Ishikawa (cell line): ENCODE data around the gene TAP1.

Experiments used
- CEBPB ChIP-seq: IDR thresholded peaks from 2 replicates; pipeline ENCODE4 v1.6.1; 2012
- CREB1 ChIP-seq: IDR thresholded peaks from 2 replicates; pipeline ENCODE4 v1.6.1; 2012; ENCODE audit warnings: low read depth
- EGR1 ChIP-seq: IDR thresholded peaks from 2 replicates; pipeline ENCODE4 v1.6.1; 2012
- EP300 ChIP-seq: IDR thresholded peaks from 2 replicates; pipeline ENCODE4 v1.6.1; 2012; ENCODE audit warnings: borderline replicate concordance
- FOXM1 ChIP-seq: IDR thresholded peaks from 2 replicates; pipeline ENCODE4 v1.6.1; 2012; ENCODE audit warnings: low read depth, borderline replicate concordance
- NFIC ChIP-seq: IDR thresholded peaks from 2 replicates; pipeline ENCODE4 v1.6.1; 2012
- RAD21 ChIP-seq: IDR thresholded peaks from 2 replicates; pipeline ENCODE4 v1.6.1; 2012; ENCODE audit warnings: low read depth
- TAF1 ChIP-seq: IDR thresholded peaks from 2 replicates; pipeline ENCODE4 v1.6.1; 2012; ENCODE audit warnings: low read depth, mild to moderate bottlenecking
- TCF12 ChIP-seq: IDR thresholded peaks from 2 replicates; pipeline ENCODE4 v1.6.1; 2012; ENCODE audit warnings: low read depth
- TEAD4 ChIP-seq: IDR thresholded peaks from 2 replicates; pipeline ENCODE4 v1.6.1; 2012
- YY1 ChIP-seq: IDR thresholded peaks from 2 replicates; pipeline ENCODE4 v1.6.1; 2012; ENCODE audit warnings: low read depth
- ZBTB7A ChIP-seq: IDR thresholded peaks from 2 replicates; pipeline ENCODE4 v1.6.1; 2012; ENCODE audit warnings: low read depth
- TF ChIP-seq, protein P1 (sequence below): IDR thresholded peaks from 2 replicates; pipeline ENCODE4 v1.6.1; 2012
- TF ChIP-seq, protein P2 (sequence below): IDR thresholded peaks from 2 replicates; pipeline ENCODE4 v1.6.1; 2012; ENCODE audit warnings: low read depth, mild to moderate bottlenecking
- TF ChIP-seq, protein P3 (sequence below): IDR thresholded peaks from 2 replicates; pipeline ENCODE4 v1.6.1; 2012

TAP1 gene, protein sequence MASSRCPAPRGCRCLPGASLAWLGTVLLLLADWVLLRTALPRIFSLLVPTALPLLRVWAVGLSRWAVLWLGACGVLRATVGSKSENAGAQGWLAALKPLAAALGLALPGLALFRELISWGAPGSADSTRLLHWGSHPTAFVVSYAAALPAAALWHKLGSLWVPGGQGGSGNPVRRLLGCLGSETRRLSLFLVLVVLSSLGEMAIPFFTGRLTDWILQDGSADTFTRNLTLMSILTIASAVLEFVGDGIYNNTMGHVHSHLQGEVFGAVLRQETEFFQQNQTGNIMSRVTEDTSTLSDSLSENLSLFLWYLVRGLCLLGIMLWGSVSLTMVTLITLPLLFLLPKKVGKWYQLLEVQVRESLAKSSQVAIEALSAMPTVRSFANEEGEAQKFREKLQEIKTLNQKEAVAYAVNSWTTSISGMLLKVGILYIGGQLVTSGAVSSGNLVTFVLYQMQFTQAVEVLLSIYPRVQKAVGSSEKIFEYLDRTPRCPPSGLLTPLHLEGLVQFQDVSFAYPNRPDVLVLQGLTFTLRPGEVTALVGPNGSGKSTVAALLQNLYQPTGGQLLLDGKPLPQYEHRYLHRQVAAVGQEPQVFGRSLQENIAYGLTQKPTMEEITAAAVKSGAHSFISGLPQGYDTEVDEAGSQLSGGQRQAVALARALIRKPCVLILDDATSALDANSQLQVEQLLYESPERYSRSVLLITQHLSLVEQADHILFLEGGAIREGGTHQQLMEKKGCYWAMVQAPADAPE

DNA sequence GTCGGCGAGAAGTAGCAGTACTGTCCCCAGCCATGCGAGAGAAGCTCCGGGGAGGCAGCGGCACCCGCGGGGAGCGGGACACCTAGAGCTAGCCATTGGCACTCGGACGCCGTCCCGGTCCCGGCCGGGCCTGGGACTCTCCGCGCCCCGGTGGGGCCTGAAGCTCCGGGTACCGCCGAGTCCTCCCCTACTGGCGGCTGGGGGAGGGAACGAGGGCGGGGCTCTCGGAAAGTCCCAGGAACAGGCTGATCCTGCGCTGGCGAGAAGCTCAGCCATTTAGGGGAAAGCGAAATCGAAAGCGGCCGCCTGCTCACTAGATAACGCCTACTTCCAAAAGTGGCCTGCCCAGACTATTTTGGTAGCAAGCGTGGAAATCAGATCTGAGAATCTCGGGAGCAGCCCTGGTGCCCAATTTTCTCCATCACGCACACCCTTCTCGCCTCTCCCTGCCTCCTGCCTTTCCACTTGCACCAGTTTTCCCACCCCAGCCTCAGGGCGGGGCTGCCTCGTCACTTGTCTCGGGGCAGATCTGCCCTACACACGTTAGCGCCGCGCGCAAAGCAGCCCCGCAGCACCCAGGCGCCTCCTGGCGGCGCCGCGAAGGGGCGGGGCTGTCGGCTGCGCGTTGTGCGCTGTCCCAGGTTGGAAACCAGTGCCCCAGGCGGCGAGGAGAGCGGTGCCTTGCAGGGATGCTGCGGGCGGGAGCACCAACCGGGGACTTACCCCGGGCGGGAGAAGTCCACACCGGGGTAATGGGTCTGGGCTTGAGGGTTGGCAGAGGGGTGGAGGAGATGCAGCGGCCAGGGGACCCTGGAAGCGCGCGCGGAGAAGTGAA is at the start of gene TAP1, which contains the start of gene PSMB9:
TSS of gene TAP1 (minus strand) at position 164 of the 835 bp plus-strand sequence. CDS start at position 96, 68 bp downstream.
TSS of gene PSMB9 (plus strand) at position 652 of the 835 bp plus-strand sequence. CDS start at position 690, 38 bp downstream.
- TF ChIP-seq FOXM1: no peak
- no peak for TF ChIP-seq EP300
- TF ChIP-seq CREB1: peak; percentile 83
- no peak; the same call in 1 of the 2 replicates for TF ChIP-seq TCF12
- TF ChIP-seq, protein P1, sequence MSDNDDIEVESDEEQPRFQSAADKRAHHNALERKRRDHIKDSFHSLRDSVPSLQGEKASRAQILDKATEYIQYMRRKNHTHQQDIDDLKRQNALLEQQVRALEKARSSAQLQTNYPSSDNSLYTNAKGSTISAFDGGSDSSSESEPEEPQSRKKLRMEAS: peak; percentile 55; the same call in 1 of the 2 replicates
- TF ChIP-seq TEAD4: no peak
- TF ChIP-seq, protein P2, sequence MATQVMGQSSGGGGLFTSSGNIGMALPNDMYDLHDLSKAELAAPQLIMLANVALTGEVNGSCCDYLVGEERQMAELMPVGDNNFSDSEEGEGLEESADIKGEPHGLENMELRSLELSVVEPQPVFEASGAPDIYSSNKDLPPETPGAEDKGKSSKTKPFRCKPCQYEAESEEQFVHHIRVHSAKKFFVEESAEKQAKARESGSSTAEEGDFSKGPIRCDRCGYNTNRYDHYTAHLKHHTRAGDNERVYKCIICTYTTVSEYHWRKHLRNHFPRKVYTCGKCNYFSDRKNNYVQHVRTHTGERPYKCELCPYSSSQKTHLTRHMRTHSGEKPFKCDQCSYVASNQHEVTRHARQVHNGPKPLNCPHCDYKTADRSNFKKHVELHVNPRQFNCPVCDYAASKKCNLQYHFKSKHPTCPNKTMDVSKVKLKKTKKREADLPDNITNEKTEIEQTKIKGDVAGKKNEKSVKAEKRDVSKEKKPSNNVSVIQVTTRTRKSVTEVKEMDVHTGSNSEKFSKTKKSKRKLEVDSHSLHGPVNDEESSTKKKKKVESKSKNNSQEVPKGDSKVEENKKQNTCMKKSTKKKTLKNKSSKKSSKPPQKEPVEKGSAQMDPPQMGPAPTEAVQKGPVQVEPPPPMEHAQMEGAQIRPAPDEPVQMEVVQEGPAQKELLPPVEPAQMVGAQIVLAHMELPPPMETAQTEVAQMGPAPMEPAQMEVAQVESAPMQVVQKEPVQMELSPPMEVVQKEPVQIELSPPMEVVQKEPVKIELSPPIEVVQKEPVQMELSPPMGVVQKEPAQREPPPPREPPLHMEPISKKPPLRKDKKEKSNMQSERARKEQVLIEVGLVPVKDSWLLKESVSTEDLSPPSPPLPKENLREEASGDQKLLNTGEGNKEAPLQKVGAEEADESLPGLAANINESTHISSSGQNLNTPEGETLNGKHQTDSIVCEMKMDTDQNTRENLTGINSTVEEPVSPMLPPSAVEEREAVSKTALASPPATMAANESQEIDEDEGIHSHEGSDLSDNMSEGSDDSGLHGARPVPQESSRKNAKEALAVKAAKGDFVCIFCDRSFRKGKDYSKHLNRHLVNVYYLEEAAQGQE: peak; percentile 70
- TF ChIP-seq ZBTB7A: no peak
- peak; percentile 49; the same call in 1 of the 2 replicates for TF ChIP-seq RAD21

DNA sequence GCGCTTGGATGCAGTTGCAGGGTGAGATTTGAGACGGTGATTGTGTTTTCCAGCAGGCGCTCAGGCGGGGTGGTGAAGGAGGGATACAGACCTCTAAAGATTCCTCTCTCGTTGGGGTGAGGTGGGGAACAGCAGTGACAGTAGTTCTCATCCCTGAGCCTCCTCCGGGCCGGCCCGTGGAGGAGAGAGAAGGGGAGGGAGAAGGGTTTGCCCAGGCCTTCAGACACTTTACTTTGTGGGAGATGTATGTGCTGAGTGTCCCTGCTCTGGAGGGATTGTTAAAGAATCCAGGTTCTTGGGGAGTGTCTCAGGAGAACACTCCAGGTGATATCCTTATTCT is 41.5 kb upstream of the TAP1 start:
- TF ChIP-seq TEAD4 (no peak), ZBTB7A (no peak), CEBPB (no peak), EGR1 (no peak), FOXM1 (no peak), NFIC (no peak), TAF1 (no peak), TCF12 (no peak), EP300 (no peak)
- TF ChIP-seq, protein P1: no peak
- TF ChIP-seq, protein P2: no peak
- TF ChIP-seq, protein P3, sequence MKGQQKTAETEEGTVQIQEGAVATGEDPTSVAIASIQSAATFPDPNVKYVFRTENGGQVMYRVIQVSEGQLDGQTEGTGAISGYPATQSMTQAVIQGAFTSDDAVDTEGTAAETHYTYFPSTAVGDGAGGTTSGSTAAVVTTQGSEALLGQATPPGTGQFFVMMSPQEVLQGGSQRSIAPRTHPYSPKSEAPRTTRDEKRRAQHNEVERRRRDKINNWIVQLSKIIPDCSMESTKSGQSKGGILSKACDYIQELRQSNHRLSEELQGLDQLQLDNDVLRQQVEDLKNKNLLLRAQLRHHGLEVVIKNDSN: no peak

DNA sequence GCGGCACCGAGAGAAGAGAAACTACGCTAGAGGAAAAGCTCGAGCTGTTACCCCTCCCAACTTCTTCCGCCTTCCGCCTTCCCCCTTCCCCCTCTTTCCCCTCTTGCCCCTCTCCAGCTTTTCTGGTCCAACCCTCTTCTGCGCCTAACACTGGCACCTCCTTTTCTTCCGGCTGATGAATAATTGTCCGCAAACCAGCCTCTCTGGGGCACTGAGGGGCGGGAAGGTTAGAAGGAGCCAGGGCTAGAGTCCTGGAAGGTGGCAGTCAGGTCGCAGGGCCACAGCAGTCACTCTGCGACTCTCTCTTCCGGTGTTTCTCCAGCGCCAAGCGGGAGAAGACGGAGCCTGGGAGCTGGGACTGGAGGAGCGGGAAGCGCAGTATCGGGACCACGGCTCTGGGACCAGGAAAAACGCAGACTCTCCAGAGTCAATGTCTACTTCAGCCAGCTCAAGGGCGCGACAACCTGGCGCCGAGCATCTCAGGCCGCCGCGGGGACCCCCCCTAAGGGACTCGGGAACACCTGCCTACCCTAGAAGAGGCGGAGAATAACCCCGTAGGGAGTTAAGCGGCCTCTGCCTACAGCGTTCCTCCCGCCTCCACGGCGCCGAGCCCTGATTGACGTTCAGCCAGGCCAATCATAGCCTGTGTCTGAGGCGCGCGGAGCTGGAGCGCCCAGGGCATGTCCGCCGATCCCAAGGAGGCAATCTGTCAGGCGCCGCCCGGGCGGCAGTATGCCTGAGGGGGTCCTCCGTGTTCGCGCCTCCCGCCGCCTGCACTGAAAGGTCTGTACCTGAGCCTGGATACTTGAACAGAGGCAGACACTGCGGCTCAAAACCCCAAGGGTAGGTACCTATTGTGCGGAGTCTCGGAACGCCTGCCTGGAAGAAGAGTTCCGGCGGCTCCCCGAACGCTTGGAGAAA is 40.8 kb upstream of the TAP1 start:
- TF ChIP-seq TAF1: peak; percentile 78; the same call in 1 of the 2 replicates
- TF ChIP-seq ZBTB7A: no peak
- TF ChIP-seq YY1: peak; percentile 71
- TF ChIP-seq, protein P1: peak; percentile 43; the same call in 1 of the 2 replicates

DNA sequence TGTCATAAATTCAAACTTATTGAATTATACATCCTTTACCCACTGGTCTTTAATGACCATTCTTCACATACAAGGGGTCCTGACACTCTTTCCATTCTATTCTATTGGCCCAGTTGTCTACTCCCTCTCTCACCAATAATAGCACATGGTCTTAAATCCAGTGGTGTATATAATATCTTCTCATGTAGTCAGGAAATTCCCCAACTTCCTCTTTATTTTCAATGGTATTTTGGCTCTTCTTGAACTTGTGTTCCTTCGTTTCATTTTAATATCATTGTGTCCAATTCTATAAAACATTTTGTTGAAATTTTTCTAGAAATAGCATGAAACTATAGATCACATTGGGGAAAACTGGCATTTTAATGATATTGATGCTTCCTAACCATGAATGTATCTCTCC is 37.3 kb upstream of the TAP1 start:
- TF ChIP-seq EGR1: no peak
- TF ChIP-seq CEBPB: no peak
- TF ChIP-seq EP300: no peak
- TF ChIP-seq FOXM1: no peak
- TF ChIP-seq TCF12: no peak
- no peak for TF ChIP-seq NFIC
- TF ChIP-seq, protein P3: no peak
- no peak for TF ChIP-seq RAD21
- TF ChIP-seq ZBTB7A: no peak
- TF ChIP-seq, protein P1: no peak
